Right lobe of liver (tissue), 6 donors: ENCODE measurements around the gene HS1BP3. TPM values are rescaled to one million over a fixed set of nuclear protein-coding genes. Genes with fewer than 3 reads are reported as not detected.

Experiments
- ATAC-seq, 4 donors: fragments of 200-7000 bp; cut with Tn5 transposase; one replicate each; pipeline ENCODE4 v1.9.1; 2020; ENCODE audit warnings: mild to moderate bottlenecking in 4 of 4, moderate library complexity in 4 of 4
- DNase-seq, 3 donors: peaks; one replicate each; pipeline ENCODE4 v3.0.0-alpha.2; 2020
- H3K27ac ChIP-seq, 3 donors: fragments of 200-600 bp; one replicate each; pipeline ENCODE4 v1.8.0; 2022
- H3K27me3 ChIP-seq, 2 donors: fragments of 200-600 bp; one replicate each; pipeline ENCODE4 v1.8.0; 2022
- H3K36me3 ChIP-seq, 4 donors: fragments of 200-600 bp; sonication (generic) in 1 of 4; one replicate each; pipeline versions ENCODE4 v1.5.1 to v1.8.0; 2017 to 2022; ENCODE audit warnings: control low read depth in 1 of 4
- H3K4me1 ChIP-seq, 4 donors: fragments of 200-600 bp; sonication (generic) in 1 of 4; one replicate each; pipeline versions ENCODE4 v1.5.1 to v1.8.0; 2017 to 2022; ENCODE audit warnings: control low read depth in 1 of 4
- H3K4me3 ChIP-seq, 3 donors: fragments of 200-600 bp; one replicate each; pipeline ENCODE4 v1.8.0; 2022
- H3K9me3 ChIP-seq, 4 donors: fragments of 200-600 bp; sonication (generic) in 1 of 4; one replicate each; pipeline versions ENCODE4 v1.5.1 to v1.8.0; 2017 to 2022; ENCODE audit warnings: control low read depth in 1 of 4
- POLR2A ChIP-seq: fragments of 450-650 bp; IDR thresholded peaks from one replicate; pipeline ENCODE4 v1.6.1; 2017; ENCODE audit warnings: antibody characterized with exemption, mild to moderate bottlenecking
- WGBS: methylation state at CpG from one replicate; pipeline ENCODE4 v1.1.6; 2018; ENCODE audit warnings: low coverage, low lambda C conversion rate; ENCODE audit not compliant: insufficient coverage; ENCODE audit errors: missing lambda C conversion rate; 5-methylcytosine and 5-hydroxymethylcytosine counted together
- intact Hi-C, 2 donors: fragments of 100-400 bp; cut with DNase I; formaldehyde crosslinking; loops; one replicate each; pipeline versions ENCODE4 v1.11.2 to v1.14.1; 2022
- total RNA-seq, 6 experiments: library from RNA; depleted of rRNA in 2 of 6; stranded (reverse); fragments of >200 nt in 2 of 6; fragmentation: NEBNext Ultra II Directional in 3 of 6; extraction: Animal tissue kit (Norgen Biotek cat#: 25700) in 3 of 6; gene quantifications; one replicate each; pipeline versions ENCODE4 v1.1.0 to v1.2.4, GENCODE V29; 2016 to 2023
- TF ChIP-seq, protein P1 (sequence below), 4 donors: fragments of 200-600 bp in 3 of 4; fragments of 450-650 bp in 1 of 4; IDR thresholded peaks; one replicate each; pipeline versions ENCODE4 v1.5.1 to v1.8.0; 2016 to 2022; ENCODE audit warnings: antibody characterized with exemption in 4 of 4, mild to moderate bottlenecking in 2 of 4
- donor health status: DM: no; HTN: yes; CAD: no.
- donor health status: DM: no; HTN: no; CAD: no.
- donor health status: DM: no; HTN: no; CAD: no.
- donor health status: DM: no; HTN: yes; CAD: no.
- donor health status: DM: no; HTN: yes; CAD: no.

The HS1BP3 gene
- total RNA-seq, 6 experiments from 2014 or later = 17.5 to 34.7 (median 20.2) TPM

GRCh38 chr2:20638646-20639430, 12.1 kb downstream of the HS1BP3 start:
- TF ChIP-seq POLR2A = no peak
- TF ChIP-seq, protein P1, sequence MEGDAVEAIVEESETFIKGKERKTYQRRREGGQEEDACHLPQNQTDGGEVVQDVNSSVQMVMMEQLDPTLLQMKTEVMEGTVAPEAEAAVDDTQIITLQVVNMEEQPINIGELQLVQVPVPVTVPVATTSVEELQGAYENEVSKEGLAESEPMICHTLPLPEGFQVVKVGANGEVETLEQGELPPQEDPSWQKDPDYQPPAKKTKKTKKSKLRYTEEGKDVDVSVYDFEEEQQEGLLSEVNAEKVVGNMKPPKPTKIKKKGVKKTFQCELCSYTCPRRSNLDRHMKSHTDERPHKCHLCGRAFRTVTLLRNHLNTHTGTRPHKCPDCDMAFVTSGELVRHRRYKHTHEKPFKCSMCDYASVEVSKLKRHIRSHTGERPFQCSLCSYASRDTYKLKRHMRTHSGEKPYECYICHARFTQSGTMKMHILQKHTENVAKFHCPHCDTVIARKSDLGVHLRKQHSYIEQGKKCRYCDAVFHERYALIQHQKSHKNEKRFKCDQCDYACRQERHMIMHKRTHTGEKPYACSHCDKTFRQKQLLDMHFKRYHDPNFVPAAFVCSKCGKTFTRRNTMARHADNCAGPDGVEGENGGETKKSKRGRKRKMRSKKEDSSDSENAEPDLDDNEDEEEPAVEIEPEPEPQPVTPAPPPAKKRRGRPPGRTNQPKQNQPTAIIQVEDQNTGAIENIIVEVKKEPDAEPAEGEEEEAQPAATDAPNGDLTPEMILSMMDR (IDR thresholded peaks at IDR 0.05) = no peak
- H3K27me3 ChIP-seq = no peaks in the 10 kb centered on the region
- H3K36me3 ChIP-seq = peaks cover 0 to 6% (median 0%) of the 10 kb centered on the region in 4 donors
- intact Hi-C loops = no loop called here
- H3K9me3 ChIP-seq = no peaks in the 10 kb centered on the region
- no peak overlapping the region for H3K27ac ChIP-seq
- WGBS = 47% methylated on average over 3 of the region's 15 CpGs
- peaks cover 0 to 35% (median 12%) of the 10 kb centered on the region in 4 donors for H3K4me1 ChIP-seq
- ATAC-seq (no peak), DNase-seq (peak in 1 of 3 donors; percentile 41)
- no peak overlapping the region for H3K4me3 ChIP-seq

- ATAC-seq (no peak), DNase-seq (peak in 1 of 3 donors; percentile 53)
- H3K4me1 ChIP-seq = peaks cover 0 to 39% (median 12%) of the 10 kb centered on the region in 4 donors
- H3K9me3 ChIP-seq = no peaks in the 10 kb centered on the region
- peaks cover 0 to 6% (median 0%) of the 10 kb centered on the region in 4 donors for H3K36me3 ChIP-seq
- no peaks in the 10 kb centered on the region for H3K27me3 ChIP-seq
- TF ChIP-seq, protein P1 (IDR thresholded peaks at IDR 0.05) = no peak
- TF ChIP-seq POLR2A = no peak
- no CpG with 5 or more reads among the region's 13 CpGs for WGBS
- no peak overlapping the region for H3K27ac ChIP-seq
- intact Hi-C loops = no loop called here
- H3K4me3 ChIP-seq = no peak overlapping the region
Measured at GRCh38 chr2:20638014-20638413, 12.9 kb downstream of the HS1BP3 start.

DNA sequence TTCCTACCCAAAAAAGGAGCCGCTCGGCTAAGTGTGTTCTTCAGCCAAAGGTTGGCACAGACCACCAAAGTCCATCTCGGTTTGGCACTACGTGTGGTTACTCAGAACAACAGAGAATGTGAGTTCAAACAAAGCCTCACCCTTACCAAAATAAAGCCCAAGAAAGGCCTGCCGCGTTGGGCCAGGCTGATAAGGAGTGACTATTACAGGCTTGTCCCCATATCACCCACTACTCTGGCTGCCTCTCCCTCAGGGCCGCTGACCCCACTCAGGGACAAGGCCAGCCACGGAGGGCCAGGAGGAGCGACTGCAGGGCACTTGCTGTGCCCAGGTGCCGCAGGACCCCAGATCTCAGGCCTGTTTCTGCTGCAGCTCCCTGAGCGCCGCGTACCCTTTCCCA, 13.8 kb downstream of the HS1BP3 start:
- no peak overlapping the region for H3K4me3 ChIP-seq
- intact Hi-C loops = no loop called here
- H3K9me3 ChIP-seq = no peaks in the 10 kb centered on the region
- H3K36me3 ChIP-seq = peaks cover 0 to 6% (median 0%) of the 10 kb centered on the region in 4 donors
- TF ChIP-seq, protein P1 (IDR thresholded peaks at IDR 0.05) = no peak
- no peak for TF ChIP-seq POLR2A
- peak overlapping the region in 2 of 3 donors; percentile 66 to 69 for H3K27ac ChIP-seq
- ATAC-seq (peak; percentile 5 to 66 (median 46)), DNase-seq (peak in 1 of 3 donors; percentile 74)
- no peaks in the 10 kb centered on the region for H3K27me3 ChIP-seq
- H3K4me1 ChIP-seq = peaks cover 0 to 39% (median 12%) of the 10 kb centered on the region in 4 donors
- WGBS = 67% methylated on average over 8 of the region's 13 CpGs

GRCh38 chr2:20635675-20636584, 15.0 kb downstream of the HS1BP3 start:
- ATAC-seq (peak; percentile 87 to 92 (median 88)), DNase-seq (peak; percentile 86 to 88 (median 87))
- 46% methylated on average over 13 of the region's 32 CpGs for WGBS
- Histone ChIP-seq H3K4me3 (no peak overlapping the region), H3K9me3 (no peaks in the 10 kb centered on the region), H3K36me3 (no peaks in the 10 kb centered on the region), H3K27ac (peak overlapping the region; percentile 20 to 69 (median 66)), H3K4me1 (peaks cover 0 to 39% (median 12%) of the 10 kb centered on the region in 4 donors), H3K27me3 (no peaks in the 10 kb centered on the region)
- intact Hi-C loops = no loop called here
- TF ChIP-seq, protein P1 (IDR thresholded peaks at IDR 0.05) = peak; percentile 88 to 96 (median 94)
- TF ChIP-seq POLR2A = no peak
